LNCAP (cell line): Measurements from ENCODE around the gene KCNIP1.

Experiments
- TF ChIP-seq, protein P1 (sequence below): fragments of 450-650 bp; IDR thresholded peaks from 2 replicates; pipeline ENCODE4 v1.5.1; 2017; ENCODE audit warnings: mild to moderate bottlenecking

Gene KCNIP1

GRCh38 chr5:170538696-170539586, 35.1 kb downstream of the KCNIP1 start:
- TF ChIP-seq, protein P1, sequence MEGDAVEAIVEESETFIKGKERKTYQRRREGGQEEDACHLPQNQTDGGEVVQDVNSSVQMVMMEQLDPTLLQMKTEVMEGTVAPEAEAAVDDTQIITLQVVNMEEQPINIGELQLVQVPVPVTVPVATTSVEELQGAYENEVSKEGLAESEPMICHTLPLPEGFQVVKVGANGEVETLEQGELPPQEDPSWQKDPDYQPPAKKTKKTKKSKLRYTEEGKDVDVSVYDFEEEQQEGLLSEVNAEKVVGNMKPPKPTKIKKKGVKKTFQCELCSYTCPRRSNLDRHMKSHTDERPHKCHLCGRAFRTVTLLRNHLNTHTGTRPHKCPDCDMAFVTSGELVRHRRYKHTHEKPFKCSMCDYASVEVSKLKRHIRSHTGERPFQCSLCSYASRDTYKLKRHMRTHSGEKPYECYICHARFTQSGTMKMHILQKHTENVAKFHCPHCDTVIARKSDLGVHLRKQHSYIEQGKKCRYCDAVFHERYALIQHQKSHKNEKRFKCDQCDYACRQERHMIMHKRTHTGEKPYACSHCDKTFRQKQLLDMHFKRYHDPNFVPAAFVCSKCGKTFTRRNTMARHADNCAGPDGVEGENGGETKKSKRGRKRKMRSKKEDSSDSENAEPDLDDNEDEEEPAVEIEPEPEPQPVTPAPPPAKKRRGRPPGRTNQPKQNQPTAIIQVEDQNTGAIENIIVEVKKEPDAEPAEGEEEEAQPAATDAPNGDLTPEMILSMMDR, result no peak

DNA sequence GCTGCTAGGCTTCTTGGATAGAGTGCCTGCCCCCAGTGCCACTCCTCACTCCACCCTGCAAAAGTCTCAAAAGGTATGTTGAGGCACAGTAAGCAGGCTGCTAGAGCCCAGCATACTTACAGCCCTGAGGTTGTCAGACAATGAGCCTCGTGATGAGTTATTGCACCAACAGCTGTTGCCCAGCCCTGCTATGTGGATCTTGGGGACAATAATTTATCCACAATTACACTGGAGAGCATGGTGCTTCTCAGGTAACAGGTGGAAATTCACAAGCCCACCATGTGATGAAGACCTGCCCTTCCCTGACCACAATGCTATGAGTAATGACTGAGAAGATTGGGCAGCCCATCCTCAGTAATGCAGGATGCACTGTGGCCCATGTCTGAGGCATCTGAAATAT, 36.5 kb downstream of the KCNIP1 start:
- TF ChIP-seq, protein P1, result no peak

DNA sequence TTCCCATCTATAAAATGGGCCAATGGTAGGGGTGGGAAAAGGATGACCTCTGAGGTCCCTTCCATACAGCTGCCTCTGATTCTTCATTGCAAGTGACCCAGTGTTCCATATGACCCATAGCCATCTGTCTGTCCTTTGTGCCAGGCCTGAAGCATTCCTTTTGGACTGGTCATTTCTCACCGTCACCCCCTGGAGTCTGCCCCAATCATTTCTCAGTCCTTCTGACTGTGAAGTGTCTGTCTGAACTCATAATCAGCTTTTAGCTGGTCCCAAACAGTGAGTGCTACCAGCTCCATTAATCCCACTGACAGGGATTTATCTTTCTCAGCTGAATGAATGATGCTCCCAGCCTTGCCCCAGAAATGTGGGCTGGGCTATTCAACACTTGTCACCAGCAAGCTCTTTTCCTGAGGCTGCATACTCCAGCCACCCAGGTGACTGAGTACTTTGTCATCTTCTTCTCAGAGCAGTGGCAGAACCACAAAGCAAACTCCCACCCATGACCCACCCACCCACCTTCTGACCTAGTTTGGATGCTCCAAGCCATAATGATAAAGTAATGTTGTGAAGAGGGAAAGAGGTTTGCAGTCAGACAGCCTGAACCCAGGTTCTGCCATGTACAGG, 37.4 kb downstream of the KCNIP1 start:
- TF ChIP-seq, protein P1, result no peak

GRCh38 chr5:170542691-170543293, 39.0 kb downstream of the KCNIP1 start:
- TF ChIP-seq, protein P1, result no peak

GRCh38 chr5:170545313-170545712, 41.5 kb downstream of the KCNIP1 start:
- TF ChIP-seq, protein P1, result no peak

- TF ChIP-seq, protein P1, result no peak
Observed at GRCh38 chr5:170545811-170546210, 42.0 kb downstream of the KCNIP1 start.

GRCh38 chr5:170546282-170546681, 42.5 kb downstream of the KCNIP1 start:
- TF ChIP-seq, protein P1, result no peak
